Measurements from ENCODE around the gene ISG15.
A peak's percentile ranks its signal among the peaks of the same experiment; 100 is the strongest.
"Not testable (repeated sequence)": the region's sequence is repeated elsewhere in the genome, so short reads cannot be mapped to it uniquely, and the experiment has no call there.

Gene ISG15

DNA sequence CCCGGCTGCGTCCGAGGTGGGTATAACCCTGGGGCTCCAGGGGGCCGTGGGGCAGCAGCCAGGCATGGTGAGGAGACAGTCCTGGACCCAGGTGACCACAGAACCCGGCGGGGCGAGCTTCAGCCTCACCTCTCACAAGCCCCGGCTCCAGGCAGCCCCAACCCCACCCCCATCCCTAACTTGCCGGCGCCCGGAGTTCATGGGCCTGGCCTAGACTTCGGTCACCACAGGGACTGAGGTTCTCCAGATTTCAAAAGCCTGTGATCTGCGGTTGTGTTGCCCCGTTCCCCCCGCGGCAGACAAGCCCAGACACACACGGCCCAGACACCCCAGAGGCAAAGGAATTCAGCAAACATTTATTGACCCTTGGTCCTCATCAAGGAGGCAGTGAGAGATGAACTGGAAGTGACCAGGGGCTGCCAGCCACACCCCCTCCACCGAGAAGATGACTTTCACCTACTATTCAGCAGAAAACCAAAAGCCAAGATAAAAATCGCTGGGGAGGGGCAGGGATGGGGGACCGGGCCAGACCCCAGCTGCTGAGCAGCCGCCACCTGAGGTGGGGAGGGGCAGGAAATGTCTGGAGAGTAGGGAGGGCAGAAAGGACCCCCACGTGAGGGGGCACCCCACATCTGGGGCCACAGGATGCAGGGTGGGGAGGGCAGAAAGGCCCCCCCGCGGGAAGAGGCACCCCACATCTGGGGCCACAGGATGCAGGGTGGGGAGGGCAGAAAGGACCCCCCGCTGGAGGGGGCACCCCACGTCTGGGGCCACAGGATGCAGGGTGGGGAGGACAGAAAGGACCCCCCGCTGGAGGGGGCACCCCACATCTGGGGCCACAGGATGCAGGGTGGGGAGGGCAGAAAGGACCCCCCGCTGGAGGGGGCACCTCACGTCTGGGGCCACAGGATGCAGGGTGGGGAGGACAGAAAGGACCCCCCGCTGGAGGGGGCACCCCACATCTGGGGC is 17.3 kb upstream of the ISG15 start:
- no peak for DNase-seq

DNA sequence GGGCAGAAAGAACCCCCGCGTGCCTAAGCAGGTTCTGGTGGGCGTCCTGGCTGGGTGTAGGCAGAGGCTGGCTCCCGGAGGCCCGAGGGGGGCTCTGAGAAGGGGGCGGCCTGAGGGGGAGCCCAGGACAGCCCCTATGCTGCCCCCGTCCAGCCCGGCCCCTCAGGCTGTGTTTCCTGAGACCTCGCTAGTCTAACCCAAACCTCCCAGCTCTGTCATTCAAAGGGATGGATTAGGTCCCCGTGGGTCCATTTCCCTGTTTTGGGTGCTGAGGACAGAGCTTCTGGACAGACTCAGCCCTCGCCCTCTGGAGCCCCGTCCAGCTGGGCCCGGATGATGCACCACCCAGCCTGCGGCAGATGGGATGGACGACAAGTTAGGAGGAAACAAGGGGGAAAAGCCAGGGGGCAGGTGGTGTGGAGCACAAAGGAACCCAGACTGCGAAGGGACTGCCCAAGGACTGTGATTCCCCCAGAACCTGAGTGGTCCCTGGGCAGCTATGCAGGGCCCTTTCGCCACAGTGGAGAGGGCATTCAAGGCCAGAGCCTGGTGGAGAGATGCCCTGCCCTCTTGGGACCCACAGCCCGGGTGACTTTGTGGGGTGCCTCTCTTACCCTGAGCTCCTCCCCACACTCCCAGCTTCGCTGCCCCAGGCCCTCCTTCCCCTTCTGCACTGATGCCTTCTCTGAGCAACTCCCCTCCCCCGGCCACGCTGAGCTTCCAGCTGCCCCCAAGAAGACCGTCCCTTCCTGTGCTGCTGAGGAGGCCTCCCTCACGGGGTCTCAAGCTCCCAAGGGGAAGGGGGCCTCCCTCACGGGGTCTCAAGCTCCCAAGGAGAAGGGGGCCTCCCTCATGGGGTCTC is 16.2 kb upstream of the ISG15 start:
- DNase-seq = no peak

DNA sequence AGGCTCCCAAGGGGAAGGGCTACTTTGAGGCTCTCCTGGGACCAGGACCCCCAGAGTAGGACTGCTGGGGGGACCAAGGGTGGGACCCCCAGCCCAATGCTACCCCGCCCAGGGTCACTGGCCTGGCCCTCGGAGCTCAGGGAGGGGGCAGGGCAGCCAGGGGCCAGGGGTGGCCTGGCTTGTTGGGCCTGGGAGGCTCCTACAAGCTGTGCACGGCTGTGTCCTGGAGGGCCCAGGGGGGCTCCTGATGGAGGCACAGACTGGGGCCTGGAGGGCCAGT is 15.6 kb upstream of the ISG15 start:
- no peak for DNase-seq

DNA sequence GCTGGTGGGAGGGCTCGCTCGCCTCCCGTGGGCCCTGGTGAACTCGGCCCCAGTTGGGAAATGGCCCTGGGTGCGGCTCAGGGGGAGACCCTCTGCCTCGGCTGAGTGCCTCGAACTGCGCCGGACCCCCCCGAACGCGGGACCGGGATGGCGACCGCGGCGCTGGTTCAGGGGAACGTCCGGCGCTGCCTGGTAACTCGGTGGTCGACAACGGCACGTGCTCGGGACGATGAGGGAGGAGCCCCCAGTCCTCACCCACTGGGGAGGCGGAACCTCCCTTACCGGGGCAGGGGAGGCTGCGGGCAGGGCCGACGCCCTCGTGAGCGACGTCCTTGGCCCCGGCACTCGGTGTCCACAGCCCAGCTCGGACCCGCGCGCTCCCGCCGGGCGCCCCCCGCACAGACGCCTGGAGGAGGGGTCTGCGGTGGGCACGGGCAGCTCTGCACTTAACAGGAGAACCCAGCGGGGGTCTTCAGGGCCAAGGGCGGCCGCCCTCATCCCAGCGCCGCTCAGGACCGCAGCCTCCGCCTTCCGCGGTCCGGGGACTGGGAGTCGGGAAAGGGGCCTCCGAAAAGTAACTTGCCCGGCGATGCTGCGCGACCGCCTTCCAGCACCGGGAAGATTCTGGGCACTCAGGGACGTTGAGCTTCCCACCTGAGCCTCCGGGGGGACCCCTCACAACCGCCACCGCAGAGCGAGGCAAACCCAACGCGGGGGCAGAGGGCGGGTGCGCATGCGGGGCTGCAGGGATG is 15.1 kb upstream of the ISG15 start:
- DNase-seq = no peak

DNA sequence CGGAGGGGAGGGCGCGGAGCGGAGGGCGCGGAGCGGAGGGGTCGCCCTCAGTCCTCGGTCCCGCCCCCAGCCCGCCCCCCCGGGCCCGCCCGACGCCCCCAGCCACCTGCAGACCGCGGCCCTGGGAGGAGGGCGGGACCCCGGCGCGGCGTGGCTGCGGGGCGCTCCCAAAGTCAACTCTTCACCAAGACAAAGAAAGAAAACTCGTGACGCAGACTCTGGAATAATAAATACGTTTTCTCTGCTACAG is 14.6 kb upstream of the ISG15 start:
- no peak for DNase-seq

DNA sequence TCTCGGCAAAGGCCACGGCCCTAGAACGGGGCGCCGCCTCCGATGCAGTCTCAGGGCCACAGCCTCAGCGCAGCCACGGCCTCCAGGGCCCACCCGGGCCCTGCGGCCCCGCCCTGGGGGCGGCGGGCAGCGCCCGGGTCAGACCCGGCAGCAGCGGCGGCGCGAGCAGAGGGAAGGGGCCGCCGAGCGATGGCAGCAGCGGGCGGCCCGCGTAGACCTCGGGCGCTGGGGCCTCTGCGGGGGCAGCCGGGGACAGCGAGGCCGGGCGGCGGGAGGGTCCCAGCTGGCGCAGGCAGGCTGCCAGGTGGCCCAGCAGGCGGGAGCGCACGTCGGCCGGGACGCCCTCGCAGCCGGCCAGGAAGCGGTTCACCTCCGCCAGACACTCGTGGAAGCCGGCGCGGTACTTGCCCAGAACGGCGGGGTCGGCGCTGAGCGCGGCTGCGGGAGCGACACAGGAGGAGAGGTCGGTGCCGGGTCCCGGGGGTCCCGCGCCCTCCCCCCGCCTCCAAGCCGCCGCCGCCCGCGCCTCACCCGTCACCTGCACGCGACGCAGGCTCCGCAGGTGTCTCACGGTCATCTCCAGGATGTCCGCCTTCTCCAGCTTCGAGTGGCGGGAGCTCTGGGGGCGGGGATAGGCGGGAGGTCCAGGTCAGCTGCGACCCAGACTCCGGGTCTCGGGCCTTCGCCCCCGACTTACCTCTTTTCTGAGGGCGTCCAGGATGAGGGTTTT is 14.1 kb upstream of the ISG15 start:
- DNase-seq = no peak

DNA sequence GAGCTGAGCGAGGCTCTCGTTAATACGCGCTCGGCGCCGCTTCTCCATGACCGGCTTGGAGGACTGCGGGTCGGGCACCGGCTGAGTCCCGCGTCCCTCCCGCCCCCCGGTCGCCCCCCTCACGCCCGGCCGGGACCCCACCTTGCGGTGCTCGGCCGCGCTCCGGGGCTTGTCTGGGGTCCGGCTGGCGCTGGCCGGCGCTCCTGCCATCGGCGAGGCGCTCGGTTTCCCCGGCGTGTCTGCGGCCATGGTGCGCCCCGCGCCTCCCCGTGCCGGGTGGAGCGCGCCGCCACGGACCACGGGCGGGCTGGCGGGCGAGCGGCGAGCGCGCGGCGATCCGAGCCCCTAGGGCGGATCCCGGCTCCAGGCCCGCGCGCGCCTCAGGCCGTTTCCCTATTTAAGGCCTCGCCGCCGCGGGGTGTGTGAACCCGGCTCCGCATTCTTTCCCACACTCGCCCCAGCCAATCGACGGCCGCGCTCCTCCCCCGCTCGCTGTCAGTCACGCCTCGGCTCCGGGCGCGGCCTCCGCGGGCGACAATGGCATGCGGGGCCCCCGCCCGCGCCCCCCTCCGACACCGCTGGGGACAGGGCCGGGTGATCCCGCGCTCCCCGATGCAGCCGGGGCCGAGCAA is 13.5 kb upstream of the ISG15 start, which contains the start of gene HES4:
TSS of gene HES4 (minus strand) at position 373 of the 632 bp plus-strand sequence. CDS start at position 249, 124 bp downstream.
- peak; percentile 59 to 65 for DNase-seq

DNA sequence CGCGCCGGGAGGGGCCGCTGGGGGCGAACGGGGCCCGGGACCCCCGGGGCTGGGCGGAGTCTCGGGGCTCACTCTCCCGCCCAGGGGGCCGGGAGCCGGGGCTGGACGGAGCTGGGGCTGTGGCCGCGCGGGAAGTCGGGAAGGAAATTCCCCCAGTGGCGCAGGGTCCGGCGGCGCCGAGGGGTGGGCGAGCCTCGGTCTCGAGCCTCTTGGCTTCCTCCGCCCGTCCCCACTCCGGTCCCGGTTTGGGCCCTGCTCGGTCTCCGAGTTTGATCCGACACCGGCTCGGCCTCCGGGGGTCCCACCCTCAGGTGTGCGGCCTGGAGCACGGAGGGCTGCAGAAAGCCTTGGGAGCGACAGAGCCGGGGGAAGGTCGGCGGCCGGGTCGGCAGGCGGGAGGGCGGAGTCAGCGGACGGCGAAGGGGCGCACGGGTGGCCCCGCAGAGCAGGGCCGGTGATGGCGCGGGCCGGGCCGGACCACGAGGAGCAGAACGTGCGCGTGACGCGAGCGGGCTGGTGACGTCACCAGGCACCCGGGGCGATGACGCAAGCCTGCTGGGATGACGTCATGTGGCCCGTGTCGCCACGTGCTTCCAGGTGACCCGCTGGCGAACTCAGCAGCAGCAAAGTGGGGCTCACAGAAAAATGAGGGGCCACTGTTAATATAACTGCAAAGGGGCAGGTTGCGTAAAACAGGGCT is 12.8 kb upstream of the ISG15 start:
- DNase-seq = peak; percentile 67 to 72

DNA sequence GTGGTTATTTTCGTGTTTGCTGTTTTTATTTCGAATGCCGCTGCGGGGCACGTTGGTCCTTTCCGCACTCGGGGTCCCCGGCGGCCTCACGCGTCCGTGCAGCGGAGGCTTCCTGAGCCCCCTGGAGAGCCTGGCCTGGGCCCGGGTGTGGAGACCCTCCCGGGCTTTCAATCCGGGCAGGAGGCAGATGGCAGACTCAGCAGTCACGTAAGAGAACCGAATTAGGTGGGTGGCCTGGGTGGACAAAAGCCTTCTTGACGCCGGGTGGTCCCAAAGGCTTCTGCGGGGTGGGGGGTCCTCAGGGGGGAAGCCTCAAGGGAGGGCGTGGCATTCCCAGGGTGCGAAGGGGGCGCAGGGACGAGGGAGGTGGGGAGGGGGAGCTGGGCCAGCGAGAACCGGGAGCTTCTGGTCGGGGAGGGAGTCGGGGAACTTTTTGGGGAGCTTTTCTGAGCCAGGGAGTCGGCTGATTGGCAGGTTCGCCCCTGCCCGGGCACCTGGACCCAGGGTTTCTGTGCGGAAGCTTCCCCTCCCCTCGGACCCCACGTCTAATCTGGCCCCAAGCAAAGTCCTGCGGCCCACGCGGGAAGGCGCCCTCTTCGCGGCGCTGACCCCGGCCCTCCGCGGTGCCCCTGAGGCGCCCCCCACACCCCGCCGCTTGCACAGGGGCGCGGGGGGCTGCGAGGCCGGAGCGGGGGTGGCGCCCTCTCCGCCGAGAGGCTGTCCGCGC is 12.1 kb upstream of the ISG15 start:
- no peak for DNase-seq

DNA sequence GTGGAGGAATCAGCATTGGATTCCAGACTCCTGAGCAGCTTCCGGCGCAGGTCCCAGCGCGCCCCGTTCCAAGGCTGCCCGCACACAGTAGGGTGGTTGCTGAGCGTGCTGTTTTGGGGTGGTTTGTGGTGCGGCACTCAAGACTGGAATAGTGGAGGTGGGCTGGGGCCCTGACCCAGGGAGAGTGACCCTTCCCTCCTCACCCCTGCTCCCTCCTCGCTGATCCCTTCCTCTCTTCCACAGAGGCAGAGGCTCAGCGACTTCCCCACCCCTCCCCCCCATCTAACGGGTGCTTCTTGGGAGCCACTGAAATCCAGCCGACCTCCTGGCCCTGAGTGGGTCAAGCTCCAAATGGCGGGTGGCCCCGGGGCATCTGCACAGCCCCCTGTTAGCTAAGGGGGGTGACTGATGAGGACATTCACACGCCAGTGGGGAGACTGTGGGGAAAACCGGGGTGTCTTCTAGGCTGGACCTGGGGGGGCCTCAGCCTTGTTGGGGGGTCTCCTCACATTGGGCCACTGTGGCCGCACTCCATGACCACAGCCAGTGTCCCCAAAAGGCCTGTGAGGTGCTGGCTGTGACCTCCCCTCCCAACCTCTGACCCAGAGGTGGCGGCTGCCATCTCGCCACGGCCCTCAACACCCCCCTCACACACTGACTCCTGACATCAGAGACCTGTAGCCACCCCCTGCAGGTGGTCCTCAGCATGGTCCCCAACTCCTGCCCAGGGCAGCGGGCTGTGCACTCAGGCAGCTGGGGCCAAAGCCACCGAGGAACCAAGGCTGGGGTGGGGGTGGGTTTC is 9.5 kb upstream of the ISG15 start:
- no peak for DNase-seq

DNA sequence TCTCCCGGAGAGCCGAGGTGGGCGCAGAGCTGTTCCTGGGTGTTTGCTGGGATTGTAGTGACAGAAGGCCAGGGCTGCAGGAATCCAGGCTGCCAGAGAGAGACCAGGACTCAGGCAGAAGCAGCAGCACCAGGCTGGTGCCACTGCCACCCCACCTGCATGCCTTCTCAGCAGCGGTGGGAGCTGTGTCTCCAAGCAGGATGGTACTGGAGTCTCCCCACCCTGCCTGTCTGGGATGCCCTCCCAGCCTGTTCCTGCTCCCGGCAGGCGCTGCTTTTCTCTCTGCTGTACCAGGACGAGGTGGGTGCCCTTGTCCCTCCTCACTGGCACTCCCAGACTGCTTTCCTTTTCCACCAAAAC is 8.9 kb upstream of the ISG15 start:
- no peak for DNase-seq

DNA sequence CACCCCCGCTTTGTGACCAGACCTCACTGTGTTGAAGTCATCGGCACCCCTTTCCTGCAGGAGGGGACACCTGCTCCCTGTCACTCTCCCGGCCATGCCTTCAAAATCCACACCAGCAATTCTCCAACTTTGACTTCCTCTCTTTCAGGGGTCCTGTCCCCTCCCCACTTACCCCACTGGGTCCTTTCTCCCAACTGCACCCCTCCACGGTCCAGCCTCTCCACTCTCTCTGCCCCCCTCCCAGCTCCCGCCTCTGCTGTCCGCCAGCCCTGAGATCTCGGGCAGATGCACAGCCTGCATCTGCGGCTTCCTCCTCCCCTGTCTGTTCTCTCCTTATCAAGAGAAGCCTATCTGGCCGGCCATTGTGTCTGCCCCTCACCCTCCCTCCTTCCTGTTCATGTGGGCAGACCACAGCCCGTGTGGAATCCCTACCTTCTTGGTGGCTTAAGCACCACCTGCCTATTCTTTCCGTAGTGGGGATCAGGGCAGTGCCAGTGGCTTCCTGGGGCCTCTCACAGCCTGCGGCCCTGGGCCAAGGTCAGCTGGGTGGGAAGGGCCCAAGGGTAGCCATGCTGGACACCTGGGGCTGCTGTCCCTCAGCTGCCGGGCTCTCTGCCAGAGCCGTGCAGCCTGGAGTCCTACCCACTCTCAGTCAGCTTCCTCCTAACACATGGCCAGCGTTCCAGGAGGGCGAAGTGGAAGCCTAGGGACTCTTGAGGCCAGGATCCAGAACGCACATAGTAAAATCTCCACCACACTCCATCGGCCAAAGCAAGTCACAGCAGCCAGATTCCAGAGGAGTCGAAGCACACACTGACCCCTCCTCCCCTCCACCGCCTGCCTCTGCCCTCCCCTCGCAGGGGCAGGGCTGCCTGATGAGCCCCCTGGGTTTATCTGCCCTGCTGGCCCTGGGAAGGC is 8.3 kb upstream of the ISG15 start:
- DNase-seq = no peak

DNA sequence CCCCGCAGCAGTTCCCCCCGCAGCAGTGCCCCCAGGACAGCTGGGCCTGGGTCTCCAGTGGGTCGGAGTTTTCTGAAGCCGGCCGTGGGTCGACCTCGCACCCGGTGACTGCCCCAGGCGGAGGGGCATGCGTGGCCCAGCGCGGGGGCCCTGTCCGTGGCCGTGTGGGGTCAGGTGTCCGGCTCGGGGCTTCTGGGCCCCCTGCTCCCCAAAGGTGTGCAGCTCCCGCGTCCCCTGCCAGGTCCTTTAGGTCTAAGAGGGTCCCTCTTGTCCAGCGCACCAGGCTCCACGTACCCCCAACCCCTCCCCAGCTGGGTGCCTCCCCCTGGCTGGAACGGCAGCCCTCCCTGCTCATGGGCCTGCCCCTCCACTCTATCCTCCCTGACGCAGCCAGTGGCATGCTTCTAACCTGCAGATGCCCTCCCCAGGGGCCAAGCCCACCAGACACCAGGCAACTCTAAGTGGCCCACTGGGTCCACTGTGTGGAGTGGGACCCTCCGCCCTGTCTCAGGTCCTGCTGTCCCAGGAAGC is 7.5 kb upstream of the ISG15 start:
- no peak for DNase-seq

DNA sequence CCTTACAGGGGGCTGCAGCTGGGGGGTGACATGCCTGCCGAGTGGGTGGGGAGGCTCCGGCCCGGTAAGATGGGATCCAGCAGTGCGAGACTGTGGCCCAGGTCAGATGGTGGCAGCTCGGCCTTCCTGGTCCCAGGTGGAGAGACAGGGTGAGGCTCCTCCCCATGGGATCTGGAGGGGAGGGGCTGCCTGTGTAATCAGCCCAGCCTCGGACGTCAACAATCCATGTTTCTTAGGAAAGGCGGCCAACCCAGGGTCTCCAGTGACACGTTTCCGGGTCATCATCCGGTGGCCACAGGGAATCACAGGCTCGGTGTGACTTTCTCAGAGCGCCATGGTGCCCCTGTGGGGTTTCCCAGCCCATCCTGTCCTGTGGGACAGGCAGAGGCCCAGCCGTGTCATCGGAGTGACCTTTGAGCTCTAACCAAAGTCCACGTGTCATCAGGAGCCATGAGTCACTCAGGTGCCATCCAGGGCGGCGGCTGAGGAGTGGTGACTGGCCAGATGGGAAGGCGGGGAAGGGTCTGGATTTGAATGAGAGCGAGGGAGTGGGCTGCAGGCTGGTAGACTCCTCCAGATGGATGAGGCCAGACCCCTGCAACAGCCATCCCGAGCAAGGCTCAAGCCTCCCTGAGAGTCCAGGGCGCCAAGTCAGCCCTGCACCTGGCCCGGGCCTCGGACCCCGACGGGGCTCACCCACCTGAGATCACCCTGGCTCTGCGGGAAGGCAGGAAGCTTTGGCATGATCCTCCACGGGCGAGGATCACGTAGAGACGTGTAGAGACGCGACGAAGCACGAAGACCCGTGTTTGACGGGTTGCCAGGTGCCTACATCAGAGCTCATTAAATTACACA is 6.8 kb upstream of the ISG15 start:
- no peak for DNase-seq

DNA sequence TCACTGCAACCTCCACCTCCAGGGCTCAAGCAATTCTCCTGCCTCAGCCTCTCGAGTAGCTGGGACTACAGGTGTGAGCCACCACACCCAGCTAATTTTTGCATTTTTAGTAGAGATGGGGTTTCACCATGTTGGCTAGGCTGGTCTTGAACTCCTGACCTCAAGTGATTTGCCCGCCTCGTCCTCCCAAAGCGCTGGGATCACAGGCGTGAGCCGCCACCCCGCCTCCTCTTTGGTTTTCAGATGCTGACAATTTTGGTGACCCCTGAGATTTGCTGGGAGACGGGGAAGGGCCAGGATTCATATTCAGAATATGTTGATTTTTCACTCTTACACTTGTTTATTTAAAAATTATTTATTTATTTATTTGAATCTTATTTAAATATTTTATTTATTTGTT is 3.2 kb upstream of the ISG15 start:
- DNase-seq = not testable (repeated sequence)

DNA sequence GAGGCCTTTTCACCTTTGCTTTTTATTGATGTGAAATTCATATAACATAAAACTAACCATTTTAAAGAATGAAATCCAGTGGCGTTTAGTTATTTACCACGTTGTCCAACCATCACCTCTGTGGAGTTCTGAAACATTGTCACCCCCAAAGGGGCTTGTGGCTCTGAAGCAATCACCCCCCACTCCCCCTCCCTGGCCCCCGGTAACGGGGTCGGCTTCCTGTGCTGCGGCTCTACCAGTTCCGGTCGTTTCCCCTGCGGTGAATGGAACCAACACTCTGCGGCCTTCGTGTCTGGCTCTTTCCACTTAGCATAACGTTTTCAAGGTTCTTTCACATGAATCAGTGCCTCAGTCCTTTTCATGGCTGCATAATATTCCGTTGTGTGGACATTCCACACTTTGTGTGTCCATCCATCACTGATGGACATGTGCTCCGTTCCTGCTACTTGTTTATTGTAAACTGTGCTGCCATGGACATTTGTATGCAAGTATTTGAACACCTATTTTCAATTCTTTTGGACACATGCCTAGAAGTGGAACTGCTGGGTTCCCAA is 1.8 kb upstream of the ISG15 start:
- DNase-seq = no peak

DNA sequence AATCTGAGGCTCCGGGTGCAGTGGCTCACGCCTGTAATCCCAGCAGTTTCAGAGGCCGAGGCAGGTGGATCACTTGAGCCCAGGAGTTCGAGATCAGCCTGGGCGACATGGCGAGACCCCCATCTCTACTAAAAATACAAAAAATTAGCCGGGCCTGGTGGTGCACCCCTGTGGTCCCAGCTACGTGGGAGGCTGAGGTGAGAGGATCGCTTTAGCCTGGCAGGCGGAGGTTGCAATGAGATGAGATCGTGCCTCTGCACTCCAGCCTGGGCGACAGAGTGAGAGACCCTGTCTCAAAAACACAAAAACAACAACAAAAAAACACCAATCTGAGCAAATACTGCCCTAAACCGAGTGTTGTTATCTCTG is 577 bp upstream of the ISG15 start:
- DNase-seq = not testable (repeated sequence)
